ENCODE data around the gene TMEM250.

Gene TMEM250

GRCh38 chr9:136093995-136094881 is 24.4 kb downstream of the TMEM250 start:
- DNase-seq: peak; percentile 63

GRCh38 chr9:136093346-136093986 is 25.2 kb downstream of the TMEM250 start:
- peak; percentile 46 for DNase-seq

GRCh38 chr9:136092741-136093140 is 25.9 kb downstream of the TMEM250 start:
- no peak for DNase-seq

- no peak for DNase-seq
Observed at GRCh38 chr9:136092353-136092650, 26.4 kb downstream of the TMEM250 start.

- DNase-seq: no peak
Observed at GRCh38 chr9:136091582-136092352, 26.9 kb downstream of the TMEM250 start.

- DNase-seq: peak; percentile 67
Observed at GRCh38 chr9:136090768-136091581, 27.7 kb downstream of the TMEM250 start.

- no peak for DNase-seq
Observed at GRCh38 chr9:136090056-136090735, 28.5 kb downstream of the TMEM250 start.

GRCh38 chr9:136089697-136090045 is 29.0 kb downstream of the TMEM250 start:
- DNase-seq: peak; percentile 66

- DNase-seq: no peak
Observed at GRCh38 chr9:136088939-136089696, 29.6 kb downstream of the TMEM250 start.

GRCh38 chr9:136088481-136088938 is 30.2 kb downstream of the TMEM250 start:
- DNase-seq: no peak

- no peak for DNase-seq
Observed at GRCh38 chr9:136087741-136088480, 30.8 kb downstream of the TMEM250 start.

GRCh38 chr9:136086951-136087740 is 31.5 kb downstream of the TMEM250 start:
- no peak for DNase-seq

- DNase-seq: no peak
Observed at GRCh38 chr9:136086213-136086881, 32.3 kb downstream of the TMEM250 start.

- DNase-seq: no peak
Observed at GRCh38 chr9:136085815-136086212, 32.9 kb downstream of the TMEM250 start.

- no peak for DNase-seq
Observed at GRCh38 chr9:136084063-136084944, 34.4 kb downstream of the TMEM250 start.

- no peak for DNase-seq
Observed at GRCh38 chr9:136083558-136084062, 35.1 kb downstream of the TMEM250 start.
